A673 (cell line): ENCODE measurements around the gene RNF19B. TPM values are rescaled to one million over a fixed set of nuclear protein-coding genes. Genes with fewer than 3 reads are reported as not detected.
"Not testable (repeated sequence)": the region's sequence is repeated elsewhere in the genome, so short reads cannot be mapped to it uniquely, and the experiment has no call there.

Experiments used
- BruUV-seq: library from RNA; stranded (reverse); fragments of 400-500 nt; replicated peaks from 2 replicates; lab custom pipeline; 2021; lab: Mats Ljungman, UMichigan
- CTCF ChIA-PET: fragments of 300-600 bp; sonication (Branson Sonifier 250); formaldehyde crosslinking; loops from one replicate; lab custom pipeline; 2022; ENCODE audit warnings: antibody characterized with exemption; lab: Charles Lee
- POLR2A ChIA-PET: fragments of 300-600 bp; sonication (Branson Sonifier 250); formaldehyde crosslinking; loops from one replicate; lab custom pipeline; 2022; ENCODE audit warnings: antibody characterized with exemption; ENCODE audit not compliant: low non-redundant PET; lab: Charles Lee
- DNase-seq: peaks from one replicate; pipeline ENCODE4 v3.0.0-alpha.2; 2015; ENCODE audit warnings: low spot score
- H3K27ac ChIP-seq: fragments of 200-600 bp; sonication (generic); 2 replicates; pipeline ENCODE4 v1.5.1; 2016; ENCODE audit warnings: mixed run types, low read depth, mild to moderate bottlenecking, mixed read lengths, antibody characterized with exemption, low read length; ENCODE audit not compliant: poor library complexity, severe bottlenecking
- H3K27me3 ChIP-seq: fragments of 200-600 bp; sonication (generic); replicated peaks from 2 replicates; pipeline ENCODE4 v1.6.1; 2017; ENCODE audit warnings: mixed run types, low read depth, mild to moderate bottlenecking, mixed read lengths, antibody characterized with exemption, low read length; ENCODE audit not compliant: insufficient read depth, poor library complexity
- H3K36me3 ChIP-seq: fragments of 200-600 bp; sonication (generic); 2 replicates; pipeline ENCODE4 v1.6.1; 2016; ENCODE audit warnings: mixed run types, mild to moderate bottlenecking, mixed read lengths, antibody characterized with exemption, low read length; ENCODE audit not compliant: insufficient read depth, poor library complexity, severe bottlenecking
- H3K4me1 ChIP-seq: fragments of 200-600 bp; sonication (generic); 2 replicates; pipeline ENCODE4 v1.6.1; 2017; ENCODE audit warnings: mixed run types, mild to moderate bottlenecking, mixed read lengths, antibody characterized with exemption, low read length; ENCODE audit not compliant: insufficient read depth, poor library complexity, severe bottlenecking
- H3K4me3 ChIP-seq: fragments of 200-600 bp; sonication (generic); 2 replicates; pipeline ENCODE4 v1.5.1; 2016; ENCODE audit warnings: low read depth, mixed run types, mild to moderate bottlenecking, mixed read lengths, low read length; ENCODE audit not compliant: poor library complexity, severe bottlenecking
- H3K9me3 ChIP-seq: fragments of 200-600 bp; sonication (generic); 2 replicates; pipeline ENCODE4 v1.6.1; 2016; ENCODE audit warnings: mixed run types, low read depth, mild to moderate bottlenecking, mixed read lengths, antibody characterized with exemption, low read length; ENCODE audit not compliant: poor library complexity, severe bottlenecking
- EZH2 ChIP-seq: fragments of 200-600 bp; sonication (generic); IDR thresholded peaks from 2 replicates; pipeline ENCODE4 v1.6.1; 2017; ENCODE audit warnings: borderline replicate concordance, low read depth, mild to moderate bottlenecking, mixed read lengths, antibody characterized with exemption, low read length; ENCODE audit not compliant: poor library complexity, severe bottlenecking
- intact Hi-C: fragments of 100-400 bp; cut with micrococcal nuclease; formaldehyde crosslinking; loops from one replicate; pipeline ENCODE4 v1.10.0; 2022; ENCODE audit not compliant: unreplicated experiment
- total RNA-seq: library from RNA; stranded (reverse); gene quantifications from 2 replicates; pipeline ENCODE4 v1.2.3, GENCODE V29; 2021
- TF ChIP-seq, protein P1 (sequence below): fragments of 300-800, 200-600 bp; sonication (generic); conservative IDR thresholded peaks from 2 replicates; pipeline ENCODE4 v1.5.1; 2017; ENCODE audit warnings: low read depth, mild to moderate bottlenecking, antibody characterized with exemption, low read length, moderate library complexity, mixed read lengths

The RNF19B gene
- total RNA-seq, 1 experiment from 2014 or later: 14.3 TPM

DNA sequence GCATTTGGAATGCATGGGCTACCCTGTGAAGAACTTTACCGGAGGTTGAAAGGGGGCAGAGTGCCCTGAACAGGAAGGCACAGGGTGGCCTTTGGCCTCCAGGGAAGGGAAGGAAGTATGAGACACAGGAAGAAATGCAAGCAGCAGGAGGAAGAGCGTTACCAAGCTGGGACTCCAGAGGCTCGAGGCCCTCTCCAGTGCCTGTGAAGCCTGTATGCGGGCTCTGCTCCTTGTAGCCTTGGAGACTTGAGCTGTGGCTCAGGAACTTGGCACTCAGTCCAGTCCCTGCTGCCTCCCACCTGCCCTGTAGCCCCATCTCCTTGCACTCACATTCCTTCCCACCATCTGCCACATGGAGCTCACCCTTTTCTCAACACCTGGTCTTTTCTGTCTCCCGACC, 33.5 kb upstream of the RNF19B start:
- H3K27ac ChIP-seq: no peak overlapping the region
- TF ChIP-seq, protein P1, sequence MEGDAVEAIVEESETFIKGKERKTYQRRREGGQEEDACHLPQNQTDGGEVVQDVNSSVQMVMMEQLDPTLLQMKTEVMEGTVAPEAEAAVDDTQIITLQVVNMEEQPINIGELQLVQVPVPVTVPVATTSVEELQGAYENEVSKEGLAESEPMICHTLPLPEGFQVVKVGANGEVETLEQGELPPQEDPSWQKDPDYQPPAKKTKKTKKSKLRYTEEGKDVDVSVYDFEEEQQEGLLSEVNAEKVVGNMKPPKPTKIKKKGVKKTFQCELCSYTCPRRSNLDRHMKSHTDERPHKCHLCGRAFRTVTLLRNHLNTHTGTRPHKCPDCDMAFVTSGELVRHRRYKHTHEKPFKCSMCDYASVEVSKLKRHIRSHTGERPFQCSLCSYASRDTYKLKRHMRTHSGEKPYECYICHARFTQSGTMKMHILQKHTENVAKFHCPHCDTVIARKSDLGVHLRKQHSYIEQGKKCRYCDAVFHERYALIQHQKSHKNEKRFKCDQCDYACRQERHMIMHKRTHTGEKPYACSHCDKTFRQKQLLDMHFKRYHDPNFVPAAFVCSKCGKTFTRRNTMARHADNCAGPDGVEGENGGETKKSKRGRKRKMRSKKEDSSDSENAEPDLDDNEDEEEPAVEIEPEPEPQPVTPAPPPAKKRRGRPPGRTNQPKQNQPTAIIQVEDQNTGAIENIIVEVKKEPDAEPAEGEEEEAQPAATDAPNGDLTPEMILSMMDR: no peak
- no peak for TF ChIP-seq EZH2
- POLR2A ChIA-PET: no interaction called here
- no peaks in the 10 kb centered on the region for H3K36me3 ChIP-seq
- CTCF ChIA-PET: no interaction called here
- intact Hi-C loops: no loop called here
- H3K27me3 ChIP-seq: no peaks in the 10 kb centered on the region
- H3K4me3 ChIP-seq: no peak overlapping the region
- no peaks in the 10 kb centered on the region for H3K4me1 ChIP-seq
- no TSS peak for BruUV-seq
- H3K9me3 ChIP-seq: no peaks in the 10 kb centered on the region
- no peak for DNase-seq

DNA sequence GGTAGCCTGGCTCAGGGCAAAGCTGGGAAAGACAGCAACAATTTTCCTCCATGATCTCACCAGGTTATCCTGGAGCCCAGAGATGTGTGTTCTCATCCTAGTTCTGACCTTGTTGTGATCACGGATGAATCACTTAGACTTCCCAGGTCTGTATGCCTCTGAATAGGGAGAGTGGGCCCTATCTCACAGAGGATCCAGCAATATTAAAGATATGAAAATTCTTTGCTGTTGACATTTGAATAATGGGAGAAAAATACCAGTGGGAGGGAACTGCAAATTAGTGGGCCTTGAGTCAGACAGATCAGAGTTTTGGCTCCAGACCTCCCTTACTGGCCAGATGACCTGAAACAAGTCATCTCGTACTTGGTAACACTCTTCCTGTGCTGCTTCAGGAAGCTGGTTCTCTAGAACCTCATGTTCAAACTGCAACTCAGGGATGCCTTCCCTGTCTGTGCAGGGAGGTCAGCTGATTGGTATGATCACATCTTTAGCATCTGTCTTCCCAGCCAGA, 32.8 kb upstream of the RNF19B start:
- Histone ChIP-seq H3K4me3 (no peak overlapping the region), H3K4me1 (no peaks in the 10 kb centered on the region), H3K9me3 (no peaks in the 10 kb centered on the region), H3K27me3 (no peaks in the 10 kb centered on the region), H3K36me3 (no peaks in the 10 kb centered on the region), H3K27ac (no peak overlapping the region)
- ChIA-PET CTCF (no interaction called here), POLR2A (interaction anchor here (0.6 to 0.7 kb wide), 2 partner anchors 8 to 28 kb away, joined by 3 to 17 read pairs; no protein-coding TSS in a partner anchor)
- TF ChIP-seq EZH2: no peak
- TF ChIP-seq, protein P1: no peak
- no TSS peak for BruUV-seq
- no peak for DNase-seq
- intact Hi-C loops: no loop called here

DNA sequence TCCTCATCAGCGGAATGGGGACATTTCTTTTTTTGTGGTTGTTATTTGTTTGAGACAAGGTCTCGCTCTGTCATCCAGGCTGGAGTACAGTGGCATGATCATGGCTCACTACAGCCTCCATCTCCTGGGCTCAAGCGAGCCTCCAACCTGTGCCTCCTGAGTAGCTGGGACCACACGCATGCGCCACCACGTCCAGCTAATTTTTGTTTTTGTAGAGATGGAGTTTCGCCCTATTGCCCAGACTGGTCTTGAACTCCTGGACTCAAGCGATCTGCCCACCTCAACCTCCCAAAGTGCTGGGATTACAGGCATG, 28.7 kb upstream of the RNF19B start:
- CTCF ChIA-PET, H3K27ac ChIP-seq, intact Hi-C loops, POLR2A ChIA-PET, DNase-seq, H3K27me3 ChIP-seq, H3K4me1 ChIP-seq, H3K9me3 ChIP-seq, H3K4me3 ChIP-seq, BruUV-seq, H3K36me3 ChIP-seq: not testable (repeated sequence)
